HG02623 (cell line): ENCODE measurements around the gene RMI2.

Experiments
- ATAC-seq: cut with Tn5 transposase; IDR thresholded peaks from one replicate; pipeline ENCODE4 v1.9.1; 2021; ENCODE audit warnings: moderate library complexity; ENCODE audit not compliant: unreplicated experiment

Gene RMI2

GRCh38 chr16:11396241-11397048 lies 51.2 kb downstream of the RMI2 start:
- ATAC-seq, result no peak

DNA sequence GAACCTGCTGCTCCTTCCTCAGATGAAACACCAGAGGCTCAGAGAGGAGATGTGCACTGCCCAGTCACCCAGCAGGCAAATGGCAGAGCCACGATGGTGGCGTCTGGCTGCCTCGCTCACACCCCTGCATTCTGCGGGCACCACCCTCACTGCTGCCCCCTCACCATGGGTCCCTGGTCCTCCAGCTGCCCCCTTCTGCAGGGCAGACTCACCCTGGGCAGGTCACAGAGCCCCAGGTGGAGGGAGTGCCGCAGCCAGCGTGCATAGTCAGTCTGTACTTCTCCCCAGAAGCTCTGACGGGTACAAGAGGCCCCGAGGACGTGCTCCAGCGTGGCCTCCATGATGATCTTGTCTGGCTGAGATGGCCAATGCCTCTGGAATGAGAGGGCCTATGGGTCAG lies 52.9 kb downstream of the RMI2 start:
- no peak for ATAC-seq

GRCh38 chr16:11398851-11399250 lies 53.6 kb downstream of the RMI2 start:
- ATAC-seq, result no peak

DNA sequence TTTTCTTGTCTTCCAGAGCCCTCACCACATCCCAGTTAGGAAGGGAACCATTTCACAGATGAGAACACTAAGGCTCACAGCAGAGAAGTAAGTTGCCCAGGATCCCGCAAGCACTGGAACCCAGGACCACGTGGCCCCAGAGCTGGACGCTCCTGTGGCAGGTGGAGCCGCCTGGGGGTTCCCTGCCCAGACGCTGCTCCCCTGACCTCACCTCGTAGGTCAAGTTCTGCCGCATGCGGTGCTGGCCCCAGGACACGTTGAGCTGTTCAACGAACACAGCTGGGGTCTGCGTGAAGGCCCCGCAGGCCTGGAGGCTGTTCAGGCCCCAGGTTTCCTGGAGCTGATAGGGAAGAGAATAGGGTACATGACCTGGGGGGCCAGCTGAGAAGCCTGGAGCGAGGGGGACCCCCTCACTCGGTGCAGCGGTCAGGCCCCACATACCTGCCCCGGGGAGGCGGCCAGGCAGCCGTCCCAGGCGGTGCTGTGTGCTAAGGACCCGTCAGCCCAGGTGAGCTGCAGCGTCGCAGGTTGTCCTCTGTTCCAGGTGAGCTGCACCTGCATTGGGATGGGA lies 54.1 kb downstream of the RMI2 start:
- ATAC-seq, result no peak

GRCh38 chr16:11400076-11400475 lies 54.8 kb downstream of the RMI2 start:
- no peak for ATAC-seq
